Keratinocyte (primary cell): ENCODE measurements around the gene PPP5C.

ENCODE experiments used
- CTCF ChIP-seq, 3 experiments: IDR thresholded peaks in 1 of 3; conservative IDR thresholded peaks in 1 of 3; optimal IDR thresholded peaks in 1 of 3; 2 replicates in 2 of 3; 3 replicates in 1 of 3; pipeline versions ENCODE3 to v1.5.1; 2011; ENCODE audit warnings: low read length in 3 of 3, mild to moderate bottlenecking in 3 of 3, moderate library complexity in 2 of 3, control low read depth in 1 of 3, inconsistent platforms in 1 of 3; ENCODE audit not compliant: insufficient read depth in 2 of 3; ENCODE audit errors: extremely low read depth in 1 of 3
- EZH2 ChIP-seq: IDR thresholded peaks from one replicate; pipeline ENCODE4 v1.6.1; 2012; ENCODE audit warnings: inconsistent platforms, mild to moderate bottlenecking, low read length, moderate library complexity

DNA sequence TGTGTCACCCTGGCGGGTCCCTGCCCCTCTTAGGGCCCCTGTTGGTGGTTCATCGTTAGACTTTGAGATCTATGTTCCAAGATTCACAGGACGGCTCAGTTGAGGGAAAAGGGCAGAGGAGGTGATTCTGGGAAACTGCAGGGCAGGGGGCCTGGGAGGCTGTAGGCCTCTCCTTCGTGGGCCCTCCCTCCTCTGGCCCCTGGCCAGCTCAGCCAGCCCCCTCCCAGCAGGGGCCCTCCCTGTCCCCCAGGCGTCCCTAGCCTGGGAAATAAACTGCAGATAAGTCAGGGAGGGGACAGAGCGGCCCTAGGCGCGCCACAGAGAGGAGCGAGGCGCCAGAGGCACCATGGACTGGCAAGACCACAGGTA lies 43.6 kb upstream of the PPP5C start:
- TF ChIP-seq CTCF (optimal IDR thresholded peaks at IDR 0.05 in 1 of 3, IDR thresholded peaks at IDR 0.05 in 1 of 3, conservative IDR thresholded peaks at IDR 0.05 in 1 of 3; ENCODE audit: extremely low read depth in 1 of 3, insufficient read depth in 2 of 3, low read length in 3 of 3): no peak
- no peak for TF ChIP-seq EZH2
